ENCODE measurements around the gene CYP26B1.

The CYP26B1 gene

DNA sequence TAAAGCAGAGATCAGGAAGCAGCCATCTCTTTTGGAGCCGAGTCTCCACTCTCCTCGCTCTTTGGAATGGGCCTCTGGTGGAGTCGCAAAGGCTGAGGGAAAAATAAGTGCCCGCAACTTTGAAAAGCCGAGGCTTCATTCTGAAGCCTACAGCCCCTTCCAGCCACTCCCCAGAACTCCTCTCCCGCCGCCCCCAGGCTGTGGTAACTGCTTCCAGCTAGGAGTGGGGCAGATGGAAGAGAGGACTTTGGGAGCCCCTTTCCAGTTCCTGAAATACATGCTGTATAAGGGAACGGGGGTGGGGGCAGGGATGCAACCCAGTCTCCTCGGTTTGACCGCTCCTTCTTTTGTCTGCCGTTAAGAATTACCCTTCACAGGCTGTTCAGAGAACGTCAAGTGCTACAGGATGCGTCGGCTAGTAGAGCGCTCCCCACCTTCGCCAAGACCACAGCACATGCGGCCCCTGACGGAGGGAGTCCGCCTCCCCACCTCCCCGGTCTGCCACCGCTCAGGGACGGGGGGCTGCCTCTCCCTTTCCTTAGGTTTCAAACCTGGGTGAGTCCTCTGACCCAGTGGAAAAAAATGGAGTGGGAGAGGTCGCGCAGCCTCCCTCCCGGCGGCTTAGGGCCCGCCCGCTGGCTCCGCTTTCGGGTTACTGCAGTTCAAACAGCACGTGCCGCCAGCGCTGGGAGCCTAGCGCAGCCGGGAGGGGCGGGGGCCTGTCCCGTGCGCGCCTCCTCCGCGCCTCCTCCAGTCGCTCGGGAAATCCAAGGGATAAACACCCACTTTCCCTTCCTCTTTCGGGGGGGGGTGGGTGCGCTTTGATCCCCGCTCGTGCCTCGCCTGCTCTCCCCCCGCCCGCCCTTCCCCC is 4.9 kb downstream of the CYP26B1 start:
- Histone ChIP-seq H2AK5ac (ENCODE audit: low read depth, low read length) (no peak overlapping the region), H4K91ac (ENCODE audit: low read depth, low read length, poor library complexity) (no peak overlapping the region), H3K23ac (ENCODE audit: low read depth, low read length, poor library complexity) (no peak overlapping the region), H3K4ac (ENCODE audit: low read length) (no peak overlapping the region), H2BK15ac (ENCODE audit: low read length) (peak overlapping the region; percentile 87), H3K18ac (ENCODE audit: low read length) (peak overlapping the region; percentile 93), H3K27ac (replicated peaks; ENCODE audit: low read length) (no peak overlapping the region), H3K79me1 (ENCODE audit: low read depth, low read length) (no peaks in the 10 kb centered on the region), H3K14ac (ENCODE audit: low read length) (no peak overlapping the region), H3K27me3 (ENCODE audit: control insufficient read depth in 3 of 3, insufficient read depth in 3 of 3, low read depth in 1 of 3, low read length in 3 of 3) (peaks cover 25 to 95% (median 61%) of the 10 kb centered on the region in 3 experiments), H2BK5ac (ENCODE audit: low read length) (no peak overlapping the region), H3K4me3 (ENCODE audit: low read length in 2 of 2) (peak overlapping the region in 1 of 2 donors; percentile 8), H3K4me1 (ENCODE audit: control insufficient read depth in 2 of 2, insufficient read depth in 1 of 2, low read depth in 1 of 2, low read length in 2 of 2) (peaks cover 11 to 32% of the 10 kb centered on the region in 2 donors), H2BK12ac (ENCODE audit: low read length) (no peak overlapping the region), H3K9ac (ENCODE audit: low read depth, low read length, poor library complexity) (peak overlapping the region; percentile 74), H3K9me3 (replicated peaks in 1 of 2; ENCODE audit: control insufficient read depth in 2 of 2, insufficient read depth in 1 of 2, low read depth in 1 of 2, low read length in 2 of 2) (peaks cover 5 to 10% of the 10 kb centered on the region in 2 donors), H2AFZ (ENCODE audit: low read length) (peak overlapping the region; percentile 82), H4K8ac (ENCODE audit: low read depth, low read length) (no peak overlapping the region), H2BK120ac (ENCODE audit: low read depth, low read length) (peak overlapping the region; percentile 62), H3K36me3 (replicated peaks in 1 of 2; ENCODE audit: control insufficient read depth in 2 of 2, insufficient read depth in 2 of 2, low read length in 2 of 2) (no peaks in the 10 kb centered on the region), H3K4me2 (ENCODE audit: insufficient read depth, low read length, poor library complexity, severe bottlenecking) (peak overlapping the region; percentile 91)
- WGBS, 2 donors (ENCODE audit: extremely low coverage in 2 of 2, insufficient read length in 2 of 2, insufficient replicate concordance in 1 of 2) = no CpG with 5 or more reads among the region's 50 CpGs
- peak; percentile 50 for DNase-seq (ENCODE audit: low spot score)

DNA sequence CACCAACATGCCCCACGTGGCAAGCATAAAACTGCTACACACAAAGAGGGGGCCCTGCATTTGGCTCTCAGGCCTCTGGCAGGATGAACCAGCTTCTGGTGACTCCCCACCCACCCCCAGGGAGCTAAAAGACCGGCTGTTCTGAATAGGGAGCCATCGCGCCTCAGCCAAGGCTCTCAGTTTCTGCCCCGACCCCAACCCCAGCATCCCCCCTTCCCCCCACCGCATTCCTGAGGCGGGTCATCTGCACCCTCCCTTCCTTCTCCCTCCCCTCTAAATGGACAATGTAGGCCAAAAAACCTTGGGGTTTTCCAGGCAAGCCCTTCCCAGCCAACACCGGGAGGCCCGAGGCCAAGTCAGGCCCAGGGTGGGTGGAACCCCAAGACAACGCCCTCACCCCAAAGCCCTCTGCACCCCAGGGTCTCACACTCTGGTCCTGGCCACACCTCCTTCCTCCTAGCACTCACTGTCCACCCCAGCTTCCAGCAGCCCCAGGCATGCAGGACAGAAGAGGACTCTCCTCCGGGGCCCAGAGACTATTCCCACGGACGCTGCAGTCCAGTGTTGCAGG is 5.7 kb downstream of the CYP26B1 start:
- peak overlapping the region; percentile 75 for H3K14ac ChIP-seq (ENCODE audit: low read length)
- H4K8ac ChIP-seq (ENCODE audit: low read depth, low read length) = no peak overlapping the region
- H2BK120ac ChIP-seq (ENCODE audit: low read depth, low read length) = no peak overlapping the region
- peak overlapping the region; percentile 28 for H2BK15ac ChIP-seq (ENCODE audit: low read length)
- no peak overlapping the region for H3K4me2 ChIP-seq (ENCODE audit: insufficient read depth, low read length, poor library complexity, severe bottlenecking)
- no peaks in the 10 kb centered on the region for H3K79me1 ChIP-seq (ENCODE audit: low read depth, low read length)
- no peak overlapping the region for H3K4me3 ChIP-seq (ENCODE audit: low read length in 2 of 2)
- peak overlapping the region; percentile 92 for H3K18ac ChIP-seq (ENCODE audit: low read length)
- H3K23ac ChIP-seq (ENCODE audit: low read depth, low read length, poor library complexity) = peak overlapping the region; percentile 16
- H3K36me3 ChIP-seq (replicated peaks in 1 of 2; ENCODE audit: control insufficient read depth in 2 of 2, insufficient read depth in 2 of 2, low read length in 2 of 2) = no peaks in the 10 kb centered on the region
- WGBS, 2 donors (ENCODE audit: extremely low coverage in 2 of 2, insufficient read length in 2 of 2, insufficient replicate concordance in 1 of 2) = no CpG with 5 or more reads among the region's 13 CpGs
- peak overlapping the region; percentile 54 for H3K9ac ChIP-seq (ENCODE audit: low read depth, low read length, poor library complexity)
- H2AFZ ChIP-seq (ENCODE audit: low read length) = no peak overlapping the region
- DNase-seq (ENCODE audit: low spot score) = no peak
- no peak overlapping the region for H3K27ac ChIP-seq (replicated peaks; ENCODE audit: low read length)
- no peak overlapping the region for H4K91ac ChIP-seq (ENCODE audit: low read depth, low read length, poor library complexity)
- H3K4ac ChIP-seq (ENCODE audit: low read length) = no peak overlapping the region
- peaks cover 5 to 10% of the 10 kb centered on the region in 2 donors for H3K9me3 ChIP-seq (replicated peaks in 1 of 2; ENCODE audit: control insufficient read depth in 2 of 2, insufficient read depth in 1 of 2, low read depth in 1 of 2, low read length in 2 of 2)
- peaks cover 12 to 36% of the 10 kb centered on the region in 2 donors for H3K4me1 ChIP-seq (ENCODE audit: control insufficient read depth in 2 of 2, insufficient read depth in 1 of 2, low read depth in 1 of 2, low read length in 2 of 2)
- H3K27me3 ChIP-seq (ENCODE audit: control insufficient read depth in 3 of 3, insufficient read depth in 3 of 3, low read depth in 1 of 3, low read length in 3 of 3) = peaks cover 22 to 90% (median 53%) of the 10 kb centered on the region in 3 experiments
- H2AK5ac ChIP-seq (ENCODE audit: low read depth, low read length) = peak overlapping the region; percentile 76
- H2BK5ac ChIP-seq (ENCODE audit: low read length) = no peak overlapping the region
- H2BK12ac ChIP-seq (ENCODE audit: low read length) = no peak overlapping the region

DNA sequence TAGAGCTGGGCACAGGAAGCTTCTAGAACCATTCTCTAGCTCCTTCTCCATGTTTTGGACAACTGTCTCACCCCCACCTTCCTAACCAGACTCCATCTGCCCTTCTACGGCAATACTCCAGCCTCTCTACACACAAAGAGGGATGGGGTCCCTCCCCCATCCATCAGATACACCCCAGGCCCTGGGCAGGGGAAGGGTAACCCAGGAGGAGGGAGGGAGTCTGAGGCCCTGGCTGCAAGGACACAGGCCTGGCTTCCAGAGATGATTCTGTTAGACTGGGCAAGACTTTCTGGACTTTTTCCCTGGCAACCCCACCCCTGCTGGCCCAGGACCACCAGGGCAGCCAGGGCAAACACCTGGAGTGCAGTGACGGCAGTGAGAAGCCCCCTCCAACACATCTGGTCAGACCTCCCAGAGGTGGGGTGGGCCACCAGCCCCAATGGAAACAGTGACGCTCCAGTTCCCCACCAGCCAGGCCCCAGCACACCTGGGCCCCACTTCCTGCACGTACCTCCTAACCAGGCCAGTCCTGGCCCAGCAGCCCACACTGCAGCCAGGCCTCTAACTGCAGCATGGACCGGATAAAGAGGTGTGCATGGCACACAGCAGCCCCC is 6.5 kb downstream of the CYP26B1 start:
- WGBS, 2 donors (ENCODE audit: extremely low coverage in 2 of 2, insufficient read length in 2 of 2, insufficient replicate concordance in 1 of 2) = no CpG with 5 or more reads among the region's 5 CpGs
- Histone ChIP-seq H2AK5ac (ENCODE audit: low read depth, low read length) (no peak overlapping the region), H3K18ac (ENCODE audit: low read length) (peak overlapping the region; percentile 25), H4K8ac (ENCODE audit: low read depth, low read length) (no peak overlapping the region), H2AFZ (ENCODE audit: low read length) (no peak overlapping the region), H4K91ac (ENCODE audit: low read depth, low read length, poor library complexity) (no peak overlapping the region), H3K79me1 (ENCODE audit: low read depth, low read length) (no peaks in the 10 kb centered on the region), H3K4me1 (ENCODE audit: control insufficient read depth in 2 of 2, insufficient read depth in 1 of 2, low read depth in 1 of 2, low read length in 2 of 2) (peaks cover 16 to 43% of the 10 kb centered on the region in 2 donors), H3K14ac (ENCODE audit: low read length) (no peak overlapping the region), H3K4ac (ENCODE audit: low read length) (no peak overlapping the region), H3K27me3 (ENCODE audit: control insufficient read depth in 3 of 3, insufficient read depth in 3 of 3, low read depth in 1 of 3, low read length in 3 of 3) (peaks cover 14 to 81% (median 45%) of the 10 kb centered on the region in 3 experiments), H3K4me3 (ENCODE audit: low read length in 2 of 2) (no peak overlapping the region), H3K4me2 (ENCODE audit: insufficient read depth, low read length, poor library complexity, severe bottlenecking) (no peak overlapping the region), H3K23ac (ENCODE audit: low read depth, low read length, poor library complexity) (no peak overlapping the region), H3K27ac (replicated peaks; ENCODE audit: low read length) (no peak overlapping the region), H3K9me3 (replicated peaks in 1 of 2; ENCODE audit: control insufficient read depth in 2 of 2, insufficient read depth in 1 of 2, low read depth in 1 of 2, low read length in 2 of 2) (peaks cover 2 to 4% of the 10 kb centered on the region in 2 donors), H2BK120ac (ENCODE audit: low read depth, low read length) (no peak overlapping the region), H3K36me3 (replicated peaks in 1 of 2; ENCODE audit: control insufficient read depth in 2 of 2, insufficient read depth in 2 of 2, low read length in 2 of 2) (no peaks in the 10 kb centered on the region), H3K9ac (ENCODE audit: low read depth, low read length, poor library complexity) (no peak overlapping the region), H2BK5ac (ENCODE audit: low read length) (no peak overlapping the region), H2BK15ac (ENCODE audit: low read length) (no peak overlapping the region), H2BK12ac (ENCODE audit: low read length) (peak overlapping the region; percentile 51)
- no peak for DNase-seq (ENCODE audit: low spot score)

DNA sequence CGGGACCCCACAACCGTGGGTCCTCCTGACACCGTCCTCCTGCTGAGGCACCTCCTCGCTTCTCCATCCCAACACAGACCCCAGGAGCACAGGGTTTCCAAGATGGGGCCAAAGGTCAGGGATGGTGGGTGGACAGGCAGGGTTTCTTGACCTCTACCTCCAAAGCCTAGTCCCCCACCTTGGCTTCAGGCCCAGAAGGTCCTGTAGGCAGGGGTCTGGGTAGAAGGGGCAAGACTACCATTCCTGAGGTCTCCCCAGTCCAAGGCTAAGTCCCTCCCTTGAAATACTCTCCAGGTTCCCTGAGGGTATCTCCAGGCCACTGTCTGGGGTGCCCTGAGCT is 7.1 kb downstream of the CYP26B1 start:
- no peak overlapping the region for H4K8ac ChIP-seq (ENCODE audit: low read depth, low read length)
- peaks cover 2 to 4% of the 10 kb centered on the region in 2 donors for H3K9me3 ChIP-seq (replicated peaks in 1 of 2; ENCODE audit: control insufficient read depth in 2 of 2, insufficient read depth in 1 of 2, low read depth in 1 of 2, low read length in 2 of 2)
- H3K23ac ChIP-seq (ENCODE audit: low read depth, low read length, poor library complexity) = no peak overlapping the region
- peaks cover 8 to 76% (median 40%) of the 10 kb centered on the region in 3 experiments for H3K27me3 ChIP-seq (ENCODE audit: control insufficient read depth in 3 of 3, insufficient read depth in 3 of 3, low read depth in 1 of 3, low read length in 3 of 3)
- no peak overlapping the region for H4K91ac ChIP-seq (ENCODE audit: low read depth, low read length, poor library complexity)
- no peaks in the 10 kb centered on the region for H3K79me1 ChIP-seq (ENCODE audit: low read depth, low read length)
- no peaks in the 10 kb centered on the region for H3K36me3 ChIP-seq (replicated peaks in 1 of 2; ENCODE audit: control insufficient read depth in 2 of 2, insufficient read depth in 2 of 2, low read length in 2 of 2)
- peak overlapping the region; percentile 91 for H2AK5ac ChIP-seq (ENCODE audit: low read depth, low read length)
- DNase-seq (ENCODE audit: low spot score) = no peak
- peaks cover 20 to 48% of the 10 kb centered on the region in 2 donors for H3K4me1 ChIP-seq (ENCODE audit: control insufficient read depth in 2 of 2, insufficient read depth in 1 of 2, low read depth in 1 of 2, low read length in 2 of 2)
- H3K4me3 ChIP-seq (ENCODE audit: low read length in 2 of 2) = no peak overlapping the region
- no peak overlapping the region for H3K18ac ChIP-seq (ENCODE audit: low read length)
- no peak overlapping the region for H3K4me2 ChIP-seq (ENCODE audit: insufficient read depth, low read length, poor library complexity, severe bottlenecking)
- no peak overlapping the region for H2AFZ ChIP-seq (ENCODE audit: low read length)
- no peak overlapping the region for H3K9ac ChIP-seq (ENCODE audit: low read depth, low read length, poor library complexity)
- H2BK120ac ChIP-seq (ENCODE audit: low read depth, low read length) = peak overlapping the region; percentile 10
- H3K14ac ChIP-seq (ENCODE audit: low read length) = no peak overlapping the region
- no peak overlapping the region for H2BK5ac ChIP-seq (ENCODE audit: low read length)
- no peak overlapping the region for H2BK15ac ChIP-seq (ENCODE audit: low read length)
- H3K4ac ChIP-seq (ENCODE audit: low read length) = no peak overlapping the region
- WGBS, 2 donors (ENCODE audit: extremely low coverage in 2 of 2, insufficient read length in 2 of 2, insufficient replicate concordance in 1 of 2) = no CpG with 5 or more reads among the region's 4 CpGs
- no peak overlapping the region for H3K27ac ChIP-seq (replicated peaks; ENCODE audit: low read length)
- no peak overlapping the region for H2BK12ac ChIP-seq (ENCODE audit: low read length)
